Epithelial cell of proximal tubule (primary cell): ENCODE results near the gene BORCS6. TPM values are rescaled to one million over a fixed set of nuclear protein-coding genes. Genes with fewer than 3 reads are reported as not detected.
A peak's percentile ranks its signal among the peaks of the same experiment; 100 is the strongest.

Experiments
- DNase-seq: peaks from one replicate; pipeline ENCODE4 v3.0.0-alpha.2; 2011; ENCODE audit warnings: low read depth
- H3K4me3 ChIP-seq: 2 replicates; pipeline ENCODE4 v1.5.1; 2011; ENCODE audit warnings: low read depth, mild to moderate bottlenecking, low read length
- CTCF ChIP-seq: conservative IDR thresholded peaks from 2 replicates; pipeline ENCODE4 v1.5.1; 2012; ENCODE audit warnings: low read depth, mild to moderate bottlenecking, low read length
- total RNA-seq: library from RNA; depleted of rRNA; stranded (reverse); fragments of >200 nt; gene quantifications from 2 replicates; pipeline ENCODE4 v1.2.3, GENCODE V29; 2015

The BORCS6 gene
- total RNA-seq, 1 donor from 2014 or later = 9.5 TPM

- DNase-seq = no peak
- no peak for TF ChIP-seq CTCF
- H3K4me3 ChIP-seq = peak overlapping the region; percentile 27
These were observed 36.7 kb upstream of the BORCS6 start for GRCh38 chr17:8226536-8227237.

- no peak for TF ChIP-seq CTCF
- H3K4me3 ChIP-seq = no peak overlapping the region
- no peak for DNase-seq
These were observed 36.0 kb upstream of the BORCS6 start for GRCh38 chr17:8225813-8226535.

- H3K4me3 ChIP-seq = no peak overlapping the region
- no peak for TF ChIP-seq CTCF
- DNase-seq = no peak
These were observed 35.2 kb upstream of the BORCS6 start for GRCh38 chr17:8224891-8225812.

- DNase-seq = no peak
- peak overlapping the region; percentile 93 for H3K4me3 ChIP-seq
- peak; percentile 16 for TF ChIP-seq CTCF
These were observed 33.6 kb upstream of the BORCS6 start for GRCh38 chr17:8223356-8224126.

- DNase-seq = peak; percentile 45
- TF ChIP-seq CTCF = no peak
- H3K4me3 ChIP-seq = peak overlapping the region; percentile 93
These were observed 32.8 kb upstream of the BORCS6 start for GRCh38 chr17:8222630-8223355.

GRCh38 chr17:8222380-8222629 is 32.3 kb upstream of the BORCS6 start:
- H3K4me3 ChIP-seq = peak overlapping the region; percentile 93
- peak; percentile 80 for DNase-seq
- no peak for TF ChIP-seq CTCF
